Loucy (cell line): ENCODE measurements around the gene TMPO.
A peak's percentile ranks its signal among the peaks of the same experiment; 100 is the strongest.

Experiments
- EZH2phosphoT487 ChIP-seq: fragments of 200-600 bp; IDR thresholded peaks from 2 replicates; pipeline ENCODE4 v1.6.1; 2018; ENCODE audit warnings: antibody characterized with exemption, mild to moderate bottlenecking, moderate library complexity, borderline replicate concordance
- TF ChIP-seq, protein P1 (sequence below): fragments of 200-600 bp; sonication (generic); conservative IDR thresholded peaks from 2 replicates; pipeline ENCODE4 v1.5.1; 2014; ENCODE audit warnings: mild to moderate bottlenecking, antibody characterized with exemption, low read length

DNA sequence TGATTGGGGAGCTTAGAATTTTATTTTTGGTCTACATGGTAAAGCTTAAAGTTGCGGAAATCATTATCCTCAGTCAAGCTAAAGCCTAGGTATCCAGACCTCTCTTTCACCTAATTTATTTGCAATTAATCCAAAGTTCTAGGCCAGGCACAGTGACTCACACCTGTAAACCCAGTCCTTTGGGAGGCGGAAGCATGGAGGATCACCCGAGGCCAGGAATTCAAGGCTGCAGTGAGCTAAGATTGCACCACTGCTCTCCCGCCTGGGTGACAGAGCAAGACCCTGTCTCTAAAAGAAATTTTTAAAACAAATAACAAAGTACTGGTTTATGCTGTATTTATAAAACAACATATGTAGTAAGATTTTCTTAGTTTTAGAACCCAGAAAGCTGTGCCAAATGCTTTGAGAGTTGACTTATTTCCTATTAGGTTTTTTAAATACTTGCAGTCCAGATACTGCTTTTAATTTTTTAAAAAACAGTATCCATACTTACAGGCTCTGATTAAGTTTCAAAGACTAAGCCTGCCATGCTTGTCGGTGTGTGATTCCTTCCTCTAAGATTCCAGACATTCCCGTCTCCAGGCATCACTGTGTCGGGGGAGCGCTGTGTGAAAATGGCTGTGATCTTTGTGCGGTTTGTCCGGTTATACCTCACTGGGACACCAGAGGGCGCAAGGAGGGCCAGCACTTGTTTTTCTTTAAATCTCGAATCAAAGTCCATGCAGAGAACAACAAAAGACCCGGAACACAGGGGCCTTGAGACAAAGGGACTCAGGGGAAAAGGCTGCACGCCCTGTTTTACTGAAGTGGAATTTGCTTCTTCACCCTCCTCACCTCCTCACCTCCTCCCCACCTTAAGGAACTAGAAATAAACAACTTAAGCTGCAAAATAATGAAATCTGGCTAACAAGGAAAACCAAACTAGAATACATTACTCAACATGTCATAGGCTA is 24.6 kb upstream of the TMPO start:
- TF ChIP-seq, protein P1, sequence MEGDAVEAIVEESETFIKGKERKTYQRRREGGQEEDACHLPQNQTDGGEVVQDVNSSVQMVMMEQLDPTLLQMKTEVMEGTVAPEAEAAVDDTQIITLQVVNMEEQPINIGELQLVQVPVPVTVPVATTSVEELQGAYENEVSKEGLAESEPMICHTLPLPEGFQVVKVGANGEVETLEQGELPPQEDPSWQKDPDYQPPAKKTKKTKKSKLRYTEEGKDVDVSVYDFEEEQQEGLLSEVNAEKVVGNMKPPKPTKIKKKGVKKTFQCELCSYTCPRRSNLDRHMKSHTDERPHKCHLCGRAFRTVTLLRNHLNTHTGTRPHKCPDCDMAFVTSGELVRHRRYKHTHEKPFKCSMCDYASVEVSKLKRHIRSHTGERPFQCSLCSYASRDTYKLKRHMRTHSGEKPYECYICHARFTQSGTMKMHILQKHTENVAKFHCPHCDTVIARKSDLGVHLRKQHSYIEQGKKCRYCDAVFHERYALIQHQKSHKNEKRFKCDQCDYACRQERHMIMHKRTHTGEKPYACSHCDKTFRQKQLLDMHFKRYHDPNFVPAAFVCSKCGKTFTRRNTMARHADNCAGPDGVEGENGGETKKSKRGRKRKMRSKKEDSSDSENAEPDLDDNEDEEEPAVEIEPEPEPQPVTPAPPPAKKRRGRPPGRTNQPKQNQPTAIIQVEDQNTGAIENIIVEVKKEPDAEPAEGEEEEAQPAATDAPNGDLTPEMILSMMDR = peak; percentile 91
- TF ChIP-seq EZH2phosphoT487 = no peak
